Measurements from ENCODE around the gene VCP.
A peak's percentile ranks its signal among the peaks of the same experiment; 100 is the strongest.

The VCP gene

DNA sequence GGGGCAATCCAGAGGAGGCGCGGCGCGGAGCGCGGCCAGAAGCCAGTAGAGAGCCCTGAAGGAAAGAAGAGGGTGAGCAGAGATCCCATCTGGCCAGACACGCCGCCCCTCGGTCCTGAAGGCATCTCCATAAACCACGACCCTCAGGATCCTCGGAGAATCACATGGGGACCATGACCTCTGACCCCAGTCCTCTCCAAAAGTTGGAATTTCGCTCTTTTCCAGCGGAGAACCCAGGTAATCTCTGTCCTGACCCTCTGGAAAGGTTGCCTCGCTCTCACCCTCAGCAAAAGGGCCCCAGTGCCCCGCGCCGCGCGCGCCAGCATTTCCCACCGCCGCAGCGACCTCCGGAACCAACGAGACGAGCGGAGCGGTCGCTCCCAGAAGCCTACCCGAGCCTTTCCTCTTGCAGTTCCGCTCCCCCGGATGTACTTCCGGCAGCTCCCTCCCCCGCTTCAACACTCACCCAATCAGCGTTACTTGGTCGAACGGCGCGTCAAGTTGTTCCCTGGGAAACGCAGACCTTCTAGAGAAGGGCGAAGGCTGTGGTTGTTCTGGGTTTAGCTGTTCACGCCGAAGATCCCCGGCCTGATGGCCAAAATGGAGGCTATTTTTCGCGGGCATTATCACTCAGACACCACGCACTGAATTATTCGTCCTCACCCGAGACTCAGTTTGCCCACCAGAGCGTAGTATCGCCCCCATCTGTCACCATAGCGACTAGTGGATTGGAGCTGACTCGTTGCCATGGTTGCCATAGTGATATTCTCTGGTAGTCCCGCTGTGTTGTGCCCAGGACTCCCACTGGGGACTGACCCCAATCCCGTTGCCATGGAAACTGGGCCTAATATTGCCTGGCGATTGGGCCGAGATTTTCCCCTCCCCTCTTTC, 30.6 kb upstream of the VCP start, which contains the start of gene STOML2:
TSS of gene STOML2 (minus strand) at position 363 of the 891 bp plus-strand sequence. CDS start at position 326, 37 bp downstream.
- DNase-seq: peak; percentile 94

DNA sequence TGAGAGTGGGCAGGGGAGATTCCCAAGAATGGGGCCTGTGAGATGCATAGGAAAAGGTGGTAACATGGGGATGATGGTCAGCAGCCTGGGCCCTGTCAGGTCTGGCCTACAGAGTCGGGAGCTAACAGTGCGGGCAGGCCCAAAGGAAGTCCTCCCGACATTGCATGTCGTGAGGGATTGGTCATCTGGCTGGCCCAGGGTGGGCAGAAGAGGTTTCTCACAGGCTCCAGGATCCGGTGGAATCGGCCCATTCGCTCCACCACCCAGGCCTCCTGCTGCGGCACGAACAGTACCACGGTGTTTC, 30.0 kb upstream of the VCP start:
- DNase-seq: no peak

DNA sequence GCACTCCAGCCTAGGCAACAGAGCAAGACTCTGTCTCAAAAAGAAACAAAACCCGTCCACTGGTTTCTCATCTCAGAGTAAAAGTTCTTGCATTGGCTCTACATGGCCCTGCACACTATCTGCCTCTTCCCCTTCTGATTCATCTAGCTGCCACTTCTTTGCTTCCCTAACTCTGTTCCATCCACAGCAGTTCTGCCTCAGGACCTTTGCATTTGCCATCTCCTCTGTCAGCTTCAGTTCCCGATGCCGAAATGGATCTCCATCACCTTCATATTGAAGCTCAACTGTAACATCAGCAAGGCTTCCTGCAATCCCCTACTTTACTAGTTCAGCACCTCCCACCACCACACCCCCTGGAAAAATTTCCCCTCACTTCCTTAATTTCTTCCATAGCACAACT, 25.1 kb upstream of the VCP start:
- no peak for DNase-seq

DNA sequence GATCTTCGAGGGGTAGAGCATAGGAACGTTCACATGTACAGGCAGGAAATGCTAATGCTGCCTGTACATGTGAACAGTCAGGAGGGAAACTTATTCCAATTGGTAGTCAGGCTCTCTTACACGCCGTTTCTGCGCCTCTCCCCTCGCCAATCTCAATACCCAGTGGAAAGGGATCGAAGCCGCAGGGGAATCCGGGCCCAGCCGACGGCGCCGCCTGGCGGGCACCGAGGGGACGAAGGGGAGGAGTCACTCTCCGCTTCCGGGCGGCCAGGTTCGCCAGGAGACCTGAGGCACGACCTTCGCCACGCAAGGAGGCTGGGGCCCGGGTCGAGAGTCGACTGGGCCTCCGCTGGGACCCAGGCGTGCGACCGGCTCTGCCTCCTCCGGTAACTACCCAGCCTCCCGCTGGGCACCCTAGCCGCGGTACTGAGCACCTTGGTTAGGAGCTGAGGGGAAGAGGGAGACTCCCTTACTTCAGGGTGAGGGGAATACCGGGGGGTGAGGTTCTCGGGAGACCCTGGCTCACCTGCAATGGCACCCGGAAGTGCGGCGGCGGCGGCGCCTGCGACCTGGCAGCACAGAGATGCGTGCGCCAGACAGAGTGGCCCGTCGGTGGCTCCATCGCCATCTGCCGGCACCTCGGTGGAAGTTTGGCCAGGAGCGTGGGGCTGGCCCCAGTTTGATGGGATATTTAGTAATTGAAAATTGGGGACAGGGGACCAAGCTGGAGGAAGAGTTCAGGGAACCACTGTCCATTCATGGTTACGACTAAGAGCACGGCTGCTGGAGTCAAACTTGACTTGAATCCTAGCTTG, 23.8 kb upstream of the VCP start, which contains the start of gene PIGO:
TSS of gene PIGO (minus strand) at position 557 of the 815 bp plus-strand sequence. CDS start 1,026 bp downstream, outside the sequence.
- DNase-seq: peak; percentile 84

DNA sequence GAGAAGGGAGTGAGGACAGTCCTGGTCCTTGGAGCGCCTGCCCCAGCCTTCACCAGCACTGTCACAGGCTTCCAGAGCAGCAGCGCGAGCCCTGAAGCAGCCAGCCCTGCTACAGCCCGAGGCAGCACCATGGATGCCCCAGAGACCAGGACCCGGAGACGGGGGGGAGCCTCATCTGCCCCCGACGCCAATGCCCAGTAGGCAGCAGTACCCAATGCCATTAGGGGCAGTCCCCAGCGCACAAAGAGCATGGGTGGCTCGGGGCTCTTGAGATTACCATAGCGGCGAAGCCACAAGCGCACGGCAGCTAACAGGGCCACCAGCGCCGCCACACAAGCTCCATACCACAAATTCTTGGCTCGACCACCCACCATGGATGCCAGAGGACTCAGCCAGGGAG, 19.1 kb upstream of the VCP start:
- no peak for DNase-seq

DNA sequence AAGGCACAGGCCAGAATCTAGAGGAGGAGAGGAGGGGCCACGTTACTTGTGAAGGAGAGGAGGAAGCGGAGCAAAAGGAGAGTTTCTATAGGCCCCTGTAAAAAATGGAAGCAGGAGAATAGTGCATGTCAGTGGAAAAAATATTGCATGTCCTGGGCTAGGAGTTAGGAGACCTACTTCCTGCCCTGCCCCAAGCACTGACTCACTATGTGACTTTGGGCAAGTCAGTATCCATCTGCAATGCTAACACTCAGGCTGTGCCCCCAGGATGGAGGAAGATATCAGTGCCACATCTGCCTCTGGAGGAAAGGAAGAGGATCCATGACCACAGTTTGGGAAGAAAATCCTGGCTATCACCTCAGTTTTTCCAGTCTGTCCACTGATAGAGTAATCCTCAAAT, 17.0 kb upstream of the VCP start:
- DNase-seq: no peak

DNA sequence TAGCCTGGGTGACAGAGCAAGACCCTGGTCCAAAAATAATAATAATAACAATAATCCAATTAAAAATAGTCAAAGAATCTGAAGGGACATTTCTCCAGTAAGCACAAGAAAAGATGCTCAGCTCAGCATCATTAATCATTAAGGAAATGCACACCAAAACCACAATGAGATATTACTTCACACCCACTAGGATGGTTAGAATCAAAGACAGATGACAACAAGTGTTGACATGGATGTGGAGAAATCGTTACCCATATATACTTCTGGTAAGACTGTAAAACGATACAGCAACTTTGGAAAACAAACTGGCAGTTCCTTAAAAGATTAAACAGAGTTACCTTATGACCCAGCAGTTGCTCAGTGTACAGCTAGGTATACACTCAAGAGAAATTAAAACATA, 12.7 kb upstream of the VCP start:
- DNase-seq: peak; percentile 18

DNA sequence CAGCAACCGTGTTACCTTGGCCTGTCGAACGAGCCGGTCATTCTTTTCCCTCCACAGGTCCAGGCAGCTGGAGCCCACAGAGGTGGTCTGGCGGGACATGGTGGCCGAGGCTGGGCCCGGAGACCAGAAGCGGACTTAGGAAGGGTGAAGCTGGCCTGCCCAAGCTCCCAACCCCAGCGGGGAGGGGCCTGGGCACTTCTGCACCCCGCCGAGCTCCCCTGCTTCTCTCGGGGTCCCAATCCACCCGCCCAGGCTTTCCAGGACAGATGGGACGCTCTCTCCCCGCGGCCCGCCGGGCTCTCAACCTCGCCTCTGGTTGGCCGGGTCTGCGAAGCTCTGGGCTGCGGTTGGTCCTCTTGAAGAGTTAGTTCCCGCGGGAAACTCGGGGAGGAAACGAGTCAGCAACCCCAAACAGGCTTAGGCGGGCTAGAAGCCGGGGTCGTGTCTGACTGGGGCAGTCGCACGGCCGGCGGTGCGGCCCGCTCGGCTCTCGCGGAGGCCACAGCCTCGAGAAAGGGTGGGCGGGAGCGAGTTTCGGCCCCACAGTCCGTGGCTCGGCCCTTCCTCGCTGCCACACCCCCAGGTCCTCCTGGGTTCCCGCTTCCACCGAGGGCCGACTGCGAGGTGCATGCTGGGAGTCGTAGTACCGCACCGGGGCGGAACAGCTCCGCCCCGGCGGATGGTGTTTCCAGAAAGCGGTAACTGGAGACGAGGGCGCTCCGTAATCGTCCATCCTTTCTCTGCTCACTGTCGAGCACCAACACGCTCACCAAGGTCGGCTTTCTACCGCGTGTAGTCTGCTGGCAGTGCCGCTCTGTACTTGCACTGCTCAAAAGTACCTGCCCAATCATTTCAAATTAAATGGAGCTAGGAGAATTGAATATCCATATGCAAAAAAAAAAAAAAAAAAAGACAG, 7.3 kb upstream of the VCP start, which contains the start of gene FANCG:
TSS of gene FANCG (minus strand) at position 517 of the 916 bp plus-strand sequence. CDS start at position 99, 418 bp downstream.
- peak; percentile 91 for DNase-seq

DNA sequence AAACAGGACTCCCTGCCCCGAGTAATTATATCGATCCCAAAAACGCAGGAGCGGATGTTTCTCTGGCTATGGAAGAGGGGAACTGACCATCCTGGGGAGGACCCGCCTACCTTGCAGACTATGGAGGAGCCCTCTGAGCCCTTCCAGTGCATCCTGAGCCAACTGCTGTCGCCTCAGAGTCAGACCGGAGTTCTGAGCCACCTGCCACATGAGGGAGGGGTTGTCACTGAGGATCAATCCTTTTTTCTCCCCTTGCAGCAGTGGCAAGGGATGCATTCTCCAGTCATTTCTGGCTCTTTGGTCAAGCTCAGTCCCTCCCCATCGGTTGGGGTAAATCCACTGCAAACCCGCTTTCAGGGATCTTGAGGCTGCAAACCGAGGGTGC, 6.6 kb upstream of the VCP start:
- no peak for DNase-seq

DNA sequence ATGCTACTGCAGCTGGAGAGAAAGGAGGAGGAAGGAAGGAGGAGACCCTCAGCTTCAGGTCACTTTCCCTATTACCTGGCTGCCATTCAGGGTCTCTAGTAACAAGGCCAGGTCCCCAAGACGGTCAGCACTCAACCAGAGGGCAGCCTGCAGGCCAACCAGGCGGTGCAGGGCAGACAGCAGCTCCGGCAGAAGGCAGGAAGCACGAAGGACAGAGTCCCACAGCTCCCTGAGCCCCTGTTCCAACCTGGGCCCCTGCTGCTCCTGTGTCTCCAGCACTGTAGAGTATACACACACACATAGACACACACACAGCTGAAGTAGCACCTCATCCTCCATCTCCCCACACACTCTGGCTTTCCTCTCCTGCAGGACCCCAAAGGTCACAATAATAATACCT, 5.6 kb upstream of the VCP start:
- no peak for DNase-seq

DNA sequence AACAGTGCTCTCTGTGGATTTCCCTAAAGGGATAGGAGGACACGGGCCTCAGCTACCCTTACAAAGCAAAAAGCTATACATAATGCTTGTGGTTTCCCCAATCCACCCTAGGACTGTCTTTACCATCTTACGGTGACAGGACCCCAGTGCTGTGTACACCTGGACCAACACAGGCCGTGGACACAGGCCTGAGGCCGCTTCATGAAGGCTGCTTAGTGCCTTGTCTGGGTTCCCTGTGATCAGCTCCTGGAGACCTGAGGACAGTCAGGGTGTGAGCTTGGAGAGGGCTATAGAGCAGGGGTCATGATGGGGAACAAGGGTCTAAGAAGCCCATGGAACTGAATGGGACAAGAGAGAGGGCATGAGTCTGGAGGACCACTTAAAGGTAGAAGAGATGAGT, 4.4 kb upstream of the VCP start:
- DNase-seq: no peak

DNA sequence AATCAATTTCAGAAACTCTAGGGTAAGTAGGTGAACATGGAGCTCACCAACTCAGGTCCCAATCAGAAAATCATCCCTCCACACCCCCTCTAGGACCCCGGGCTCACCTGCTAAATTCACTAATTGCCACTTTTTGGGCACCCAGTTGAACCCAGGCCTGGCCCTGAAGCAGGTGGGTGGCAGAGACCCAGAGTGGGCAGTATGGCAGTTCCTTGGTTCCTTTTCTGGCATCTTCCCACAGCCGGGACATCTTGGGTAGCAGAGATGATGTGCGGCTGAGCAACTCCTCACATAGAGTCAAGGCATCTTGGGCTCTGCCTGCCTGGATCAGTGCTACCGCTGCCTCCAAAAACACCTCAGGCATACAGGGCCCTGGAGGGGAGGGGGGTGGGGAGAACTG, 2.9 kb upstream of the VCP start:
- no peak for DNase-seq

DNA sequence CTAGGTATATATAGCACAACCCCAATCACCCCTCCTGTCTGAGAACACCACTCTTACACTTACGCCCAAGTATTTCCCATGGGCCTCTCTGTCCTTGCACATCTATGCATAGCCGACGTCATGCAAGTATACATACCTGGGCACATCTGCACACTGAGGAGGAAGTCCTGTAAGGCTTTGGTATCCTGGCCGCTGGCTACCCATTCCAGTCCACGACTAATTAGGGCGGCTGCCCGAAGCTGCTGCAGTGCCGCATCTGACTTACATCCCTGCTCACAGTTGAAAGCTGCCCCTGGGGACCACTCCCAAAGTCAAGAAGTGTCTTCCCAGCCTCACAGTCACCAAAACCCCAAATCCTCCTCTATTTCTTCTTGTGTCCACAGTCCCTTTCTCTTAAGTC, 2.4 kb upstream of the VCP start:
- no peak for DNase-seq

DNA sequence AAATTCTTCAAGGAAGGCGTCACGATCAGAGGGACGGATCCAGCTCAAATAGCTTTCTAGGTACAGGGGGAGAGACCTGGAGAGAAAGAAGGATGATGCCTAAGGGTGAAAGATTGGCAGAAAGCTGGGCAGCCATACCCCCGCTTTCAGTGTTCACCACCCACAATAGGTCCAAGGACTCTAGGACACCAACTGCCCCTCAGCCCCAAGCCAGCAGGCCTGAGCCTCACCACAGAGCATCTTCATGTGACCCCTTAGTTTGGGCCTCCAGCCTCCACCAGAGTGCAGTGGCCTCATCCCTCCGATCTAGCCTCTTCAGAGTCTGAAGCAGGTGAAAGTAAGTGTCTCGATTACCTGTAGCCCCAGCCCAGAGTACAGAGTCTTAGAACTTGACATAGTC, 1.7 kb upstream of the VCP start:
- no peak for DNase-seq

DNA sequence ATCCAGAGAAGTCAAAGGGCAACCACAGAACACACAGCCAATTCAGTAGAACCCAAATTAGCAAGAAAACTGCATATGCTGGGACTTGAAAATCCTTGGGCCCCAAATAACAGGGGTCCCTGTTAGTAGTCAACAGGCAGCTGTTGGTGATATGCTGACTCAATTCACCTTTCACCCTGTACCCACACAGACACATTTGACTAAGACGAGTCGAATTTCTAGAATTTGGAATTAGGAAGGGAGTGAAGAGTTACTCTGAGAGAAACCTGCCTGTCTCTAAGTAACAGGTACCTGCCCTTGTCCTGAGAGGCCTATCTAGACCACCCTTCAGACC, 821 bp upstream of the VCP start:
- DNase-seq: no peak

DNA sequence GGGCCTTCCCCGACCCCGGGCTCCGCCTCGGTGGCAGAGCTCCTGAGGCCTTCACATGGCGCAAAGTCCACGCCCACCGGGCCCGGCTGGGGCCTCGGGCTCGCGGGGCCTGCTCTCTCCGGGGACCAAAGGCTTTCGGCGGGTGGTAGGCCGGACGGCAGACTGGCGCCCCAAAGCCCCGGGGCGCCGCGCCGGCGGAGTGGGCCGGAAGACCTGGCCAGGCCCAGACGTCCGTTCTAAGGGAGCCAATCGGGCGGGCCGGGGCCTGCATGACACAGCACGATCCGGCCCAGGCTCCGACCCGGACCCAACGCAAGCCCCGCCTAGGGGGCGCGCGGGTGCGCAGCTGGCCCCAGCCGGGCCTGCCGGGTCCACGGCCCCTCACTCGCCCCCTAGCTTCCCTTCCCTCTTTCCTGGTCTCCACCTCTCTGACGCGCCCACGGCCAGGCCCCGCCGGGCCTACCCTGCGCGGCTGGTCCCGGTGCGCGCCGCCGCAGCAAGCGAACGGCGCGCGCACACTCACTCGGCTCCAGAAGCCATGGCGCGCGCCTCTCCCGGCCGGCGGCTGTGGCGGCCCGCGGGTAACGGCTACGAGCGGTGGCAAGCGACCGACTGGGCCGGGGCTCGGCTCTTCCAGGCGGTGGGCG, 488 bp downstream of the VCP start:
- DNase-seq: peak; percentile 76

DNA sequence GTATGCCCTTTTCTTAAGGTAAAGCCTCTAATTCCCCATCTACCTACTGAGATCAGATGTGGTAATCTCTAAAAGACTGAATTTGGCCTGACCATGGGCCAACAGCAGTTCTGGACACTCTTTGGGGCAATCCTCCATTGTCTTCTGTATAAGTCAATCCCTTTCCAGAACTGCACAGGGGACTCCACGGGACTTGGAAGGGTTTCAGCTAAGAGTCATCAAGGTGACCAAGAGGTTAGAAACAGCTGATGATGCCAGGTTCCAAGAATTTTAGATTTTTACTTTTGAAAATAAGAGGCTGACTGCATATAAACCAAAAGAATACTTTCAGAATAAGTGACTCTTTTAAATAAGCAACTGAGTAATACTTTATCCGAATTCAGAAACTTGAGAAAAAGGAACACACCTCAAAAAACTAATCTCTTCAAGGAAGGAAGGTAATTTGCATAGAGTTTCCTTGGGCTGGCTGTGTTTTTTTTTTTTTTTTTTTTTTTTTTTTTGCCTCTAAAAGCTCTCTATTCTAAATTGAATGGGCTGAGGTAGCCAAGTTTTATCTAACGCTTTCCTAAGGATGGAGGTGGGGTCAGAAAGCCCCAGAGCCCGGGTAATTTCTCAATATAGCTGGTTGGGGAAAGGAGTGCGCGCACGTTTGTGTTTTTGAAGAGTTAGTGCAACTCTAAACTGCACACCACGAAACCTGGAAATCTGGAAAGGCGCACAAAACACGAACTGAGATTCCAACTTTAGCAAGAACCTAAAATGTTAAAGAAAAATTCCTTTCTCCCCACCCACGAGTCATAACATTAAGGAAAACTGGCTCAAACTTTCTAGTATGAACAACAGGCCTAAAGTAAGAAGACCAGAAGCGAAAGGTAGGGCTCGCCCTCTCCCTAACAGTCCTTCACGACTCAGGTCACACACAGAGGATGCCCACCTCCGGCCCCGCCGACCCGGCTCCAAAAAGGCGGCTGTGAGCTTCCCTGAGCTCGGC, 1.3 kb downstream of the VCP start:
- DNase-seq: peak; percentile 6

DNA sequence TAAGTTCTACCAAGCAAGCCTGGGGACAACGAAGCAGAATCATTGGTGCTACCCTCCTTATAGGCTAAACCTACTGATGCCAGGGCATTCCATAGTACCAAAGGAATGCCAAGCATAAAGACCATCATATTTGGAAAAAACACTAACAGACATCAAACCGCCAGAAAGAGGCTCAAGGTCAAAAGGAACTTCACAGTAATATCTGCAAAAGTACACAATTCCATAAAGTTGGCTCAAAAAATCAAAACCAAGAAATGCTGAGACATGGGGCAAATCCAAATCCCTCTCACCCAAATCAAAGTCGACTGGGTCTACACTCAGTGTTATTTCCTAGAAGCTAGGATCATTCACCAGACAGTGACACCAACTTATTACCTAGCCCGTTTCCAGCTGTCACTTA, 3.4 kb downstream of the VCP start:
- no peak for DNase-seq

DNA sequence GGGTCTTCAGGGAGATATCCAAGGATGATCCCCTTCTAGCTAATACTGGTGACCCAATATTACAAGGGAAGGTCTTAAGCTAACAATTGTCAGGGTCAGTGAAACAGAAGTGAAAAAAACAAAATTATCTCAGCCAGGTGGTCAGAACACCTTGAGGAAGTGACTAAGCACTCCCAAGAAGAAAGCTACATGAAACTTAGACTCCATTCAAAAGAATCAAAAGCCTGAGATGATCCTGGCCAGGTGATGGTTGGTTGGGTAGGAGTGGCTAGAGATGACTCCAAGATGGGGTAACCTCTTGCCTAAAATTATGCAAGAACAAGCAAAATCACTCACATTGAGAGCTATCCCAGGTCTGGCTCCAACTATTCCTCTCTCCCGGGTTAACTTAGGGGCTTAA, 5.4 kb downstream of the VCP start:
- DNase-seq: no peak

DNA sequence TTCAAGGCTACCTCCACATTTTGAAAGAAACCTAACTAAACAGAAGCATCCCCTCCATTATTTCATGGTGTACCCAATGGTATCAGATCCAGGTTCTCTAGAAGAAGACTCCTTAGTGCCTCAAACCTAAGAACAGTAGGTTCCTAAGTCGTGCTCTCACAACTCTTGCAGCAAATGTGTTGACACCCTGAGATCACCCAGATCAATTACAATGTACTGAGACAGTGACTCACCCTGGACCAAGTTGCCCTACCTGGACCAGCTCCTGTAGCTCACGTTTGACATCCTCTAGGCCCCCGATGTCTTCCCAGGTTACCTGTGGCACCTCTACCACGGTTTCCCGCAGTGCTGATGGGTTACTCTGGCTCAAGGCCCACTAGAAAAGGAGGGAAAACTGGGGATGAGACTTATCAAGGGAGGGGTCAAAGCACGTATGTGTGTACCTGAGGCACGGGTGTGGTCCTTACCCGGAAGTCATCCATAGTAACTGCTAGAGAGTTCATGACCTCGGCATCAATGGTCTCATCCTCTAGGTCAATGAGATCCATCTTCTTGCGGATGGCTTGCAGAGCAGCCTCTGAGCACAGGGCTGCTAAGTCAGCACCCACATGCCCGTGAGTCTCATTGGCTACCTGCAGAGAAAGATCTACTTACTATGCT, 11.7 kb downstream of the VCP start:
- no peak for DNase-seq

DNA sequence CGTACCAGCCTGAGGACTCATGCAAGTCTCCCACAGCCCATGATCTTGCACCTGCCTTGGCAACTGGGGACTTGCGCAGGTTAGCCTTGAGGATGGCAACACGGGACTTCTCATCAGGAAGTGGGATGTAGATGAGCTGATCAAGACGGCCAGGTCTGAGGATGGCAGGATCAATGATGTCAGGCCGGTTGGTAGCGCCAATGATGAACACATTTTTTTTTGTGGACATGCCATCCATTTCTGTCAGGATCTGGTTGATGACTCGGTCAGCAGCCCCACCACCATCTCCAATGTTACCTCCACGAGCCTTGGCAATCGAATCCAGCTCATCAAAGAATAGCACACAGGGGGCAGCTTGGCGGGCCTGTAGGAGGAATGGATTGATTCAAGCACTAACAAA, 13.0 kb downstream of the VCP start:
- DNase-seq: no peak
